Left lobe of liver (tissue), 2 donors: Measurements from ENCODE around the gene EREG. TPM values are rescaled to one million over a fixed set of nuclear protein-coding genes. Genes with fewer than 3 reads are reported as not detected.
A peak's percentile ranks its signal among the peaks of the same experiment; 100 is the strongest.

Experiments used
- ATAC-seq: fragments of 200-7000 bp; cut with Tn5 transposase; one replicate; pipeline ENCODE4 v1.9.1; 2020; ENCODE audit warnings: mild to moderate bottlenecking, moderate library complexity
- DNase-seq: peaks from one replicate; pipeline ENCODE4 v3.0.0-alpha.2; 2020; ENCODE audit warnings: low spot score
- total RNA-seq: library from RNA; stranded (reverse); gene quantifications from one replicate; pipeline ENCODE4 v1.2.1, GENCODE V29; 2021
- donor health status: DM: no; HTN: no; CAD: no; lungs with moderate emphysema.
- donor health status: DM: no; HTN: yes; CAD: no.

EREG gene
- total RNA-seq, 1 donor from 2014 or later, result 0.18 TPM

DNA sequence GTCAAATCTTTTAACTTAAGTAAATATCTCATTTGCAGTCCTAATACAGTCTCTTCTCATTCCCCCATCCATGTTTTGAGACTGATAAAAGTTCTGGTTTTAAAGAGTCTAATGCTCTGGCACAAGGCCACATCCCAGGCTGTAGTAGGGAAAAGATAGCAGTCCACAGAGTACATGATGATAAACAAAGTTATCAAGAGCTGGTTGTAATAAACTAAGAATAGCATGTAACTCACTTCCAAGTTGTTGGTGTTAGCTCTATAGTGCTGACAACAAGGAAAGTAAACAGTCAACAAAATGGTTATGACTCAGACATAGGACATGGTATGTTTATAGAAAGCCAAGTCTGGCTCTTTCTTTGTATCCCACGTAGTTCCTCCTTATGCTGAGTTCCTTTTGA lies 58.2 kb downstream of the EREG start:
- DNase-seq (no peak), ATAC-seq (peak; percentile 13)

DNA sequence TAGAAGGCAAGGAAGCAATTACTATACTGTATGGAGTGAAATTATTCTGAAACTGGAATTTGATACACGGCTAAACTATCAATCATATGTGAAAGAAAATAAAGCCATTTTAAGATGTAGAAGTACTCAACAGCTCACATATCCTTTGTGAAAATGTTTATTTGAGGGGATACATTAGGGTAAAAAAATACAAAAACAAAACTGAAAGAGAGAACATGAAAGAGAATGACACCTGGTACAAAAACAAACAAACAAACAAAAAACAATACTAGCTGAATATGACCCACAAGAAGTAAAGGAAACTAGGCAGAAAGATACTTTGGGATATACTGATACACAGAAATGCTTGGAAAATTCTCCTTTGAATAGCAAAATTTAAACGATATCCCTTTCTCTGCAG lies 59.2 kb downstream of the EREG start:
- ATAC-seq, result no peak
- DNase-seq, result no peak

DNA sequence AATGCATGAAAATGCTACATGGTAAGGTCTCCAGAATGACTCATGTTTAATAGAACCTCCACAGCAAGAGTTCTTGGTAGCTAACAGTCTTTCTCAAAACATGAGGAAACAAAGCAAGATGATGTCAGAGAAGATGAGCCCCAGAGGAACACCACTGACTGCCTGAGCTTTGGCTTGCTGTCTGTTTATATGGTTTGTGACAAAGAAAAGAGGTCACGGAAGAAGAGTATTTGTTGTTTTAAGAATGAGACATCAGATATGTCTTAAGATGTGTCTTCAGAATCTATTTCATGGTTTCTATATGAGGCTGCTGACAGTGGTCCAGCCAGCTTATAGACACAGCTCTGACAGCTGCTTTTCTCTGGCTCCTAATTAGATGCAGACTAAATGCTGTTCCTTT lies 61.2 kb downstream of the EREG start:
- DNase-seq (no peak), ATAC-seq (no peak)

DNA sequence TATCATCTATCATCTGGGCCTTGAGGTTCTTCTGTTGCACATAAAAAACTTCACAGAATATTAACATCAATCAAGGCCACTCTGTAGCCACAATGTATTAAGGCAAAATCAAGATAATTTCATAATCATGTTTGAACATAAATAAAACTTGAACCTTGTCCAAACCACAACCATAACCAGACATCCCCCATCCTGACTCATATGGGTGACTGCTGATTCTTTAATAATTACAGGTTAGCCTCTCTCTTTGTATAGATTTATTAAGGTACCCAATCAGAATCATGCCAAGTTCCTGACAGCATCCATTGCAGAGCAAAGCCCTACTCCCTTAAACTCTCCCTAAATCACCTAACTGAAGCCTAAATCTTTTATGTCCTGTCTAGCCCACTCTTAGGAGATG lies 63.3 kb downstream of the EREG start:
- DNase-seq (no peak), ATAC-seq (no peak)

DNA sequence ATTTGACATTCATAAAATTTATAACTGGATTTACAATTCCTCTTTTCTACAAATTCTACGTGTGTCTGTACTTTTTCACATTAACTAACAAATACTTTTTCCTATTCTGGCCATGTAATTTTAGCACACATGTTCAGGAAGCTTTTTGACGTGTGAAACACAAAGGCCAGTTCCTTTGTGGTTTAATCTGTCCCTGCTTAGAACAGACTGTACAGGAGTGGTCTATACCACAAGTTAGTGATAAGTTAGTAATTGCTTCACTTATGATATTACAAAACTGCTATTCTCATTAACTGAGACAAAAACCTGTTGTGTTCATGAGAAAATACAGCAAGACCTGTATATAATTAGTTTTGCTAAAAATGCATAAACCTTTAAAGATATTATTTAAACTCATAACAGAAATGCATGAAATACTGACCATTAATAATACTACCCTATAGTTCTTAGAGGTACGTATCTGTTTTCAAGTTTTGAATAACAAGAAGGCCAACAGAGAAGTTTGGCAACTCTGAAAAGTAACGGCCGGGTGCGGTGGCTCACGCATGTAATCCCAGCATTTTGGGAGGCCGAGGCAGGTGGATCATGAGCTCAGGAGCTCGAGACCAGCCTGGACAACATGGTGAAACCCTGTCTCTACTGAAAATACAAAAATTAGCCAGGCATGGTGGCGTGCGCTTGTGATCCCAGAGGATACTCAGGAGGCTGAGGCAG lies 66.3 kb downstream of the EREG start:
- ATAC-seq (no peak), DNase-seq (no peak)

DNA sequence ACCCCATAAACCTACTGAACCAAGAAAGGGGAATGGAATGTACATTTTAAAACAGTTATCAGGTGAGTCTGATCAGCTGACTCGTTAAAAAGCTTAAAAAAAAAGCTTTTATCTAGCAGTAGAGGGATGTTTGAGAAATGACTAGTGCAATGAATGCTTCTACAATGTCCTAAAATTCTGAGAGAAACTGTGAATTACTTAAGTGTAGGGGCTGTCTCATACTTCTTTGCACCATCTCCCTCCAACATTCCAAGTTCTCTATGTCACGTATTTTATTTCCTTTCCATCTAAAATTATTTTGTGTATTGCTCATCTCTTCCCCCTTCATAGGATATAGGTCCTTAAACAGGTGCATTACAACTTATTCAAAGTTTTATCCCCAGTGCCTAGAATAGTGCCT lies 68.1 kb downstream of the EREG start:
- DNase-seq (no peak), ATAC-seq (no peak)

DNA sequence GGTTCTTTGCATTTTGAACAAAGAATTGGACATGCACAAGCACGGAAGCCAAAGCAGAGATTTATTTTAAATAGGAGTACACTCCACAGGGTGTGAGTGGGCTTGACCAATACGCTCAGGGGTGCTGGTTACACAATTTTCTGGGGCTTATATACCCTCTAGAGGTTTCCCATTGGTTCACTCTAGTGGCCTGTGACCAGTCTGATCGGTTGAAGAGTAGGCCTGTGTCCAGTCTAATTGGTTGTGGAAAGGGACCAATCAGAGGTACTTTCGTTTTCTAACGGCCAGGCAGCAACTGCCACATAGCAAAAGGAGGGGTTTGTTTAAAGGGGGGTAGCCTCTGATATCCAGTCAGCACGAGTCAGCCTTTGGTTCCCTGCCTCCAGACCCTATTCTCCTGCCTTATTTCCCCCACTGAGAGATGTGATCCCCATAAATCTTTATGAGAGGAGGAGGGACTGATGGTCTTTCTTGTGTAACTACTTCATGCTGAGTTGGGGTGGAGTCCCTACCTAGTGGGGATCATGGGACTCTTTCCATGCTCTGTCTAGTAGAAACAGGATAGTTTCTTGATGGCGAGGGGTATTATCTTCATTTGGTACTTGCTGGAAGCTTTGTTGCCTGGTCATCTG lies 68.7 kb downstream of the EREG start:
- no peak for DNase-seq
- no peak for ATAC-seq

DNA sequence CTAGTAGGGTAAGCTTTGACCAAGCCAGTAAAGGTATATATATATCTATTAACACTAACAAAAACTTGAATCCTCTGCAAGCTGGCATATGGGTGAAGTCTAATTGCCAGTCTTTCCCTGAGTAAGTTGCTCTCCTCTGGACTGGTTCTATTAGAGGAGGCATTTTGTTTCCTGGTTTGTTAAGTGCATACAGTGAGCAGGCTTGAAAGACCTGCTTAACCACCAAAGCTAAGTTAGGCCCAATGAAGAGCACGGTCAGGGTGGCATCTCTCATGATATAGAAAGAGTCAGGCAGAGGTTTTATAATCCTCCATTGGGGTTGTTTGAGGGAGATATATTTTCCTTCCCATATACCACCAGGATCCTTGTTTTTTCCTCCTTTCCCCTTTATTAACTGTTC lies 70.4 kb downstream of the EREG start:
- ATAC-seq (no peak), DNase-seq (no peak)

DNA sequence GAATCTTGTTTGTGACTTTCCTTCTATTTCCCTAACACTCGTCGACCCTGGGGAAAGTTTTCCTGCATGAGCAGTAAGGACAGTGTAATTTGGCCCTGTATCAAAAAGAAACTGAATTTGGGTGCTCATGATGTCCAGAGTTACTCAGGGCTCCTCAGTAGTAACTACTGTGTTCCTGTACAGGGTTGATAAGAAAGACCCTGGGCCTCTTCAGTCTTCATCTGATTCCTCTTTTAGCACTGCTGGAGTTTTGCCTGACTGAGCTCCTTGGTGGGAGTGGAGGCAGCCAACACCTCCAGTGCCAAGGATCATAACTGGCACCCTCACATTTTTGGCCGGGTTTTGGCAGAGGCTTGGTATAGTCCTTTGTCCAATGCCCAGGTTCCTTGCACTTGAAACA lies 72.9 kb downstream of the EREG start:
- DNase-seq, result no peak
- no peak for ATAC-seq

Other genes starting within 250 kb of the EREG start
- 21.0 TPM for gene MTHFD2L, start 207.0 kb upstream of the EREG start, total RNA-seq
- gene EPGN, start 56.7 kb upstream of the EREG start, total RNA-seq, result not detected
- 0.18 TPM for gene AREG, start 80.0 kb downstream of the EREG start, total RNA-seq